ENCODE measurements around the gene GOLGA6A. TPM values are rescaled to one million over a fixed set of nuclear protein-coding genes. Genes with fewer than 3 reads are reported as not detected.
A peak's percentile ranks its signal among the peaks of the same experiment; 100 is the strongest.

The GOLGA6A gene
- total and polyA plus RNA-seq, 8 donors: not detected

DNA sequence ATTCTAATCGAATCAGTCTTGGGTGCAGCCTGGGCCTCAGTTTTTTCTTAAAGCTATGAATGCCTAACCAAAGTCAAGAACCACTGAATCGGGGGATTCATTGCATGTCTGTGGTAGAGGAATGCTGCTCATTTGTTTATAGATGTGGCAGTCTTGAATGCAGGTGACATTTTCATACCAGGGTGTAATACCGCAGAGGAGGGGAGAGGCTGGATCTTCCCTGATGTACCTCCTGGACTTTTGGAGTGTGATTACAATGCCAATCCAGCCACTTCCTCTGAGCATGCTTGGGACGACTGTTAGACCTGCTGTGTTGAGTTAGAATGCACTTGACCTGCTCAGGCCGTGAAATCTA is 42.7 kb downstream of the GOLGA6A start:
- no peaks in the 10 kb centered on the region for H3K27me3 ChIP-seq
- DNase-seq (no peak), FAIRE-seq (no peak), ATAC-seq (no peak)
- WGBS, 2 donors: 76 to 83% methylated on average over 5 of the region's 5 CpGs
- no peak overlapping the region for H3K4me3 ChIP-seq
- H3K9me3 ChIP-seq: no peaks in the 10 kb centered on the region
- no peaks in the 10 kb centered on the region for H3K4me1 ChIP-seq
- H3K36me3 ChIP-seq: peaks cover 0 to 12% (median 0%) of the 10 kb centered on the region in 3 donors
- intact Hi-C loops (cut with DNase I): no loop called here
- no peak overlapping the region for H3K27ac ChIP-seq
- TF ChIP-seq, protein P1, sequence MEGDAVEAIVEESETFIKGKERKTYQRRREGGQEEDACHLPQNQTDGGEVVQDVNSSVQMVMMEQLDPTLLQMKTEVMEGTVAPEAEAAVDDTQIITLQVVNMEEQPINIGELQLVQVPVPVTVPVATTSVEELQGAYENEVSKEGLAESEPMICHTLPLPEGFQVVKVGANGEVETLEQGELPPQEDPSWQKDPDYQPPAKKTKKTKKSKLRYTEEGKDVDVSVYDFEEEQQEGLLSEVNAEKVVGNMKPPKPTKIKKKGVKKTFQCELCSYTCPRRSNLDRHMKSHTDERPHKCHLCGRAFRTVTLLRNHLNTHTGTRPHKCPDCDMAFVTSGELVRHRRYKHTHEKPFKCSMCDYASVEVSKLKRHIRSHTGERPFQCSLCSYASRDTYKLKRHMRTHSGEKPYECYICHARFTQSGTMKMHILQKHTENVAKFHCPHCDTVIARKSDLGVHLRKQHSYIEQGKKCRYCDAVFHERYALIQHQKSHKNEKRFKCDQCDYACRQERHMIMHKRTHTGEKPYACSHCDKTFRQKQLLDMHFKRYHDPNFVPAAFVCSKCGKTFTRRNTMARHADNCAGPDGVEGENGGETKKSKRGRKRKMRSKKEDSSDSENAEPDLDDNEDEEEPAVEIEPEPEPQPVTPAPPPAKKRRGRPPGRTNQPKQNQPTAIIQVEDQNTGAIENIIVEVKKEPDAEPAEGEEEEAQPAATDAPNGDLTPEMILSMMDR (IDR thresholded peaks at IDR 0.05): no peak

DNA sequence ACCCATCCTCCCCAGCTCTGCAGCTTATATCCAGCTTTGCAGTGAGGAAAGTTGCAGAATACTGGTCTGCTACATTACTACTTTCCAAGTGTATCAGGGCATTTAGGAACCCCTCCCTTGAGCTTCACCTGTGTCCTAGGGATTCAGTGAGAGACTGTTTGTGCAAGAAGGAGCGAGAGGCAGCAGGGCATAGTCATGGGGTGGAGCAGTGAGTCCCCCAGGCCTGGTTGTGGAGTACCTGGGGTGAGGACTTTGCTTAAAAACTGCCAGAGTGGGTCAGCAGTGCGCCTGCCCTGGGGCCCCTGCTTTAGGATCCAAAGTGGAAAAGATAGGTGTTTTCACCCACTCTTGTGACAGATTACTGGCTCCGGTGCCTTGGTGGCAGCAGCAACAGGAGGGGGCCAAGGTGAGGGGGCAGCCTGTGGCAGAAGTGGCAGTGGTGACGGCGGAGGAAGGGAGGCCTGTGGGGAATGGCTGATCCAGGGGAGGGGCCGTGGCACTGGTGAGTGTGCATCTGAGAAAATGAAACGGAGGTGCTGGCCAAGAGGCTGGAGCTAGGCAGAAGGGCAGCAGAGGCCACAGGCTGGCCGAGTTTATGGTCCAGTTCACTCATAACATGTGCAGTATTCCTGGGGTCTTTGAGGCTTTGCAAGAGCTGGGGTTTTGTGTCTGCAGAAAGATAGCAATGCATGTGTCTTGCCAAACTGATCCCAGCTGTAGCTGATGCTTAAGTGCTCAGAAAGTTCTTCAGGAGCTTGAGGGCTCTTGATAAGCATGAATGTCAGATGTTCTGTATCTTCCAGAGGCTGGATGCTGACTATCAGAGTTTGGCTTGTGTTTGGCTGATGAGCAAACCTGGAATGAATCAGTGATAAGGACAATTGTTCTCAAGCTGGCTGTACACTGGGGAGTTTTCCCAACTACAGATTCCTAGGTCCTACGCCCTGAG is 43.4 kb downstream of the GOLGA6A start:
- H3K4me1 ChIP-seq: no peaks in the 10 kb centered on the region
- FAIRE-seq (no peak), DNase-seq (peak in 2 of 6 donors; percentile 39 to 56), ATAC-seq (no peak)
- 77 to 79% methylated on average over 9 of the region's 9 CpGs for WGBS, 2 donors
- H3K27me3 ChIP-seq: no peaks in the 10 kb centered on the region
- no peak overlapping the region for H3K27ac ChIP-seq
- intact Hi-C loops (cut with DNase I): no loop called here
- TF ChIP-seq, protein P1 (IDR thresholded peaks at IDR 0.05): no peak
- H3K9me3 ChIP-seq: no peaks in the 10 kb centered on the region
- H3K4me3 ChIP-seq: no peak overlapping the region
- peaks cover 0 to 18% (median 0%) of the 10 kb centered on the region in 3 donors for H3K36me3 ChIP-seq

DNA sequence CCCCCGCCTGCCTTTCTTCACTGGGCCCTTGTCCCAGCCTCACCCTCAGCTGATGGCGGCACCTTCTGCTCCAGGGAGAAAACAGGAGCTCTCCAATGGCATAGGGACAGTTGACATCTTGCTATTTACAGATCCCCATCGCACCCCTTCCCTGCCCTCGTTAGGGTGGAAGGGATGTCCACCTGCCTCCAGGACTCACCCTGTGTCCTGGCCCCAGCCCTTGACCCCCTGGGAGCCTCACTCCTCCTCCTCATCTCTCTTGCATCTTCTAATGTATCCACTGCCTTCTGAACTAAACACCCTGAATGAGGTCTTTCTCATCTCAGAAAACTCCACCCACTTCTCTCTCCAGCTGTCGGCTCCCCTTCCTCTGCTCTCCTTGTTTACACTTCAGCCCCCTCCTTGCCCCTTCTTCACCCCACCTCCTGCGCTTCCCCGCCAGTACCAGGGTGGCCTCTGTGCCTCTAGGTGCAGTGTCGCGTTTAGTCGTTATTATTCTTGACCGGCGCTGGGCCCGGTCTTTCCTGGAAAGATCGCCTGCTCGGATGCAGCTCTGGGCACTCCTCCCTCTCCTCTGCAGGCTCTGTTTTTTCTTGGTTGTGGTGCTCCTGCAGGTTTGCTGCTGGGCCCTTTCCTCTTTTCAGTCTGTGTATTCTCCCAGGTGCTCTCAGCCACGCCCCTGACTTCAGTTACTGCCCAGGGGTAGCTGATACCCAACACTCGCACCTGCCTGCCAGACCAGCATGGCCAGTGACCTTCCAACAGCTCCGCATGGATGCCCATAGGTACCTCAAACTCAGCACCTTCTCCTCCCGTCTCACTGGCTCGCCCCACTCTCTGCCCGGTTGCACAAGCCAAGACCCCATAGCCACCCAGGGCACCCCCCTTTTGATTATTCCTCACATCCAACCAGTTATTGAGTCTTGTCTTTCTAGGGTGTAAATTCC is 44.9 kb downstream of the GOLGA6A start:
- intact Hi-C loops (cut with DNase I): no loop called here
- H3K36me3 ChIP-seq: peaks cover 0 to 20% (median 0%) of the 10 kb centered on the region in 3 donors
- TF ChIP-seq, protein P1 (IDR thresholded peaks at IDR 0.05): no peak
- WGBS, 2 donors: 85% methylated on average over 21 of the region's 21 CpGs
- no peaks in the 10 kb centered on the region for H3K27me3 ChIP-seq
- no peaks in the 10 kb centered on the region for H3K9me3 ChIP-seq
- ATAC-seq (no peak), FAIRE-seq (no peak), DNase-seq (peak in 1 of 6 donors; percentile 35)
- no peaks in the 10 kb centered on the region for H3K4me1 ChIP-seq
- H3K27ac ChIP-seq: no peak overlapping the region
- no peak overlapping the region for H3K4me3 ChIP-seq

DNA sequence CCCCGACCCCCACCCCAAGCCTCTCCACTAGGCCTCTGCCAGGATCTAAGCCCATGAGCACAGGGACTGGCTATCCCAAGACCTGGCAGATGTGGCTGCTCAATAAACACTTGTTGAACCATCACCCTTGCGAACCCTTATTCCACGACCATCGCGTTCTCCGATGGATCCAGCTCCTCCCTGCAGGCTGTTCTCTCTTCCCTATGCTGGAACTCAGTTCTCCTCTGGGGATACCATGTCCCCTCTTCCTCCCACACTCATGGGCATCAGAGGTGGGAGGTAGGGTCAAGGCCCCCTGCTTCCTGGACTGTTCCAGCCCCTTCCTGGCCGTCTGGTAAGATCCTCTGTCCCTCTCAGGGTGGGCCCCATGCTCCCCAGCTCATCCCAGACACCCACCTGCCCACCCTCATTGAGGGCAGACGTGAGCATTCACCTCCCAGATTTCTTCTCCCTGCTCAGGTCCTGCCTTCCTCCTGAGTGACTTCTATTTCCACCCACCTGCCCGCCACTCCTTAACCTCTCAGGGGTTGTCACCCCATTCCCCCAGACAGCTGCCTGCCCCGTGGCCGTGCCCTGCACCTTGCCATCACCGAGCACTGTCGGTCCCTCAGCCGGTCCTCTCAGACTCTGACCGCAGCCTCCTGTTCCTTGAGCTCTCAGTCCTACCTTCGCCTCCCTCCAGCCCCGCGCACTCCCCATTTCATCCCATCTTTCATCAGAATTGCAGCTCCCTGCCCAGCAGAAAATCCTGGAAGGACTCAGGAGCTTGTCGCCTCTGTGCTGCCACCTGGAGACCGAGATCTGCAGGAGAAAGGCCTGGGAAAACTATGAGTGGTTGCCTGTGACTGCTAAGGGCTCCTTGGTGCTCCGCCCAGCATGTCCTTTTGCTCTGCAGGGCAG is 45.8 kb downstream of the GOLGA6A start:
- FAIRE-seq (no peak), DNase-seq (peak in 1 of 6 donors; percentile 47), ATAC-seq (peak in 3 of 4 donors; percentile 39 to 56 (median 50))
- H3K36me3 ChIP-seq: peaks cover 0 to 20% (median 0%) of the 10 kb centered on the region in 3 donors
- TF ChIP-seq, protein P1 (IDR thresholded peaks at IDR 0.05): peak in 2 of 4 donors; percentile 16 to 22
- WGBS, 2 donors: 78 to 85% methylated on average over 21 of the region's 21 CpGs
- H3K9me3 ChIP-seq: no peaks in the 10 kb centered on the region
- no peak overlapping the region for H3K4me3 ChIP-seq
- no peaks in the 10 kb centered on the region for H3K27me3 ChIP-seq
- H3K4me1 ChIP-seq: no peaks in the 10 kb centered on the region
- intact Hi-C loops (cut with DNase I): no loop called here
- no peak overlapping the region for H3K27ac ChIP-seq
